ENCODE measurements around the gene ZNF792.
"Not testable (repeated sequence)": the region's sequence is repeated elsewhere in the genome, so short reads cannot be mapped to it uniquely, and the experiment has no call there.

ZNF792 gene

DNA sequence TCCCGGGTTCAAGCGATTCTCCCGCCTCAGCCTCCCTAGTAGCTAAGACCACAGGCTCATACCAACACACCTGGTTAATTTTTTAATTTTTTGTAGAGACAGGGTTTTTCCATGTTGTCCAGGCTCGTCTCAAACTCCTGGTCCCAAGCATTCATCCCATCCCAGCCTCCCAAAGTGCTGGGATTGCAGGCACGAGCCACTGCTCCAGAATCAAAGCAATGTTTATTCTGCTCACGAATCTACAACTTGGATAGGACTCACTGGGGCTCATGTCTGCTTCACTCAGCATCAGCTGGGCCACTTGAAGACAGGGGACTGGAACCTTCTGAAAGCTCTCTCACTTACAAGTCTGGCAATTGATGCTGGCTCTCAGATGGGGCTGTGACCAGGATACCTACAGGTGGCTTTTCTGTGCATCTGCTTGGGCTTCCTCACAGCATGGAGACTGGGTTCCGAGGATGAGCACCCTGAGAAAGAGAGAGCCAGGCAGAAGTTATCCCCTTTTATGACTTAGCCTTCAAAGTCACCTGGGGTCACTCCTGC is 8.2 kb upstream of the ZNF792 start:
- Histone ChIP-seq H3K36me3 (no peaks in the 10 kb centered on the region), H3K9ac (no peak overlapping the region), H4K20me1 (no peaks in the 10 kb centered on the region), H3K27me3 (no peaks in the 10 kb centered on the region), H3K4me1 (peaks cover 15% of the 10 kb centered on the region), H3K9me3 (peaks cover 51% of the 10 kb centered on the region), H3K27ac (no peak overlapping the region), H3K4me2 (no peak overlapping the region), H3K4me3 (no peak overlapping the region)
- no peak for TF ChIP-seq Cebpa-rat (IDR thresholded peaks at IDR 0.05)

DNA sequence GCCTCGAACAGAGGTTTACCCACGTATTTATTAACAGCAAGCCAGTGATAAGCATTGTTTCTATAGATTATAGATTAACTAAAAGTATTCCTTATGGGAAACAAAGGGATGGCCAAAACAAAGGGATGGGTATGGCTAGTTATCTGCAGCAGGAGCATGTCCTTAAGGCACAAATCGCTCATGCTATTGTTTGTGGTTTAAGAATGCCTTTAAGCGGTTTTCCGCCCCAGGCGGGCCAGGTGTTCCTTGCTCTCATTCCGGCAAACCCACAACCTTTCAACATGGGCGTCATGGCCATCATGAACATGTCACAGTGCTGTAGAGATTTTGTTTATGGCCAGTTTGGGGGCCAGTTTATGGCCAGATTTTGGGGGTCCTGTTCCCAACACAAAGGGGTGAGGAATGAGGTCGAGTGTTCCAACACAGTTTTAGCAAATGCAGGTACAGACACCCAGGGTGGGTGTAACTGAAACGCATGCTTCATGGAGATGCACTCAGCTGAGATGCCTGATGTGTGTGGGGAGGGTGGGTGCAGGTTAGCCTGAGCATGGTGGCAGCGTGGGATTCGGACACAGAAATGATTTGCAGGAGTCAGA is 6.3 kb upstream of the ZNF792 start:
- H3K27me3 ChIP-seq, H3K36me3 ChIP-seq, H3K4me3 ChIP-seq, H3K27ac ChIP-seq, H4K20me1 ChIP-seq, H3K9ac ChIP-seq, H3K4me2 ChIP-seq: not testable (repeated sequence)
- peaks cover 57% of the 10 kb centered on the region for H3K9me3 ChIP-seq
- H3K4me1 ChIP-seq, result peaks cover 15% of the 10 kb centered on the region

- TF ChIP-seq Cebpa-rat (IDR thresholded peaks at IDR 0.05), result no peak
- no peak overlapping the region for H3K9ac ChIP-seq
- no peaks in the 10 kb centered on the region for H3K27me3 ChIP-seq
- no peak overlapping the region for H3K4me3 ChIP-seq
- no peaks in the 10 kb centered on the region for H4K20me1 ChIP-seq
- peaks cover 15% of the 10 kb centered on the region for H3K4me1 ChIP-seq
- H3K27ac ChIP-seq, result no peak overlapping the region
- H3K9me3 ChIP-seq, result peaks cover 59% of the 10 kb centered on the region
- H3K36me3 ChIP-seq, result no peaks in the 10 kb centered on the region
- no peak overlapping the region for H3K4me2 ChIP-seq
Observed at GRCh38 chr19:34969721-34970120, 5.7 kb upstream of the ZNF792 start.

- Histone ChIP-seq H3K4me2 (no peak overlapping the region), H3K36me3 (no peaks in the 10 kb centered on the region), H3K9ac (no peak overlapping the region), H3K27ac (no peak overlapping the region), H3K4me3 (no peak overlapping the region), H3K4me1 (peaks cover 6% of the 10 kb centered on the region), H3K9me3 (peaks cover 63% of the 10 kb centered on the region), H4K20me1 (no peaks in the 10 kb centered on the region), H3K27me3 (no peaks in the 10 kb centered on the region)
- no peak for TF ChIP-seq Cebpa-rat (IDR thresholded peaks at IDR 0.05)
Observed at GRCh38 chr19:34967551-34967950, 3.5 kb upstream of the ZNF792 start.

- H3K27me3 ChIP-seq, H3K9ac ChIP-seq: not testable (repeated sequence)
- peaks cover 77% of the 10 kb centered on the region for H3K9me3 ChIP-seq
Observed at GRCh38 chr19:34965505-34965904, 1.5 kb upstream of the ZNF792 start.

DNA sequence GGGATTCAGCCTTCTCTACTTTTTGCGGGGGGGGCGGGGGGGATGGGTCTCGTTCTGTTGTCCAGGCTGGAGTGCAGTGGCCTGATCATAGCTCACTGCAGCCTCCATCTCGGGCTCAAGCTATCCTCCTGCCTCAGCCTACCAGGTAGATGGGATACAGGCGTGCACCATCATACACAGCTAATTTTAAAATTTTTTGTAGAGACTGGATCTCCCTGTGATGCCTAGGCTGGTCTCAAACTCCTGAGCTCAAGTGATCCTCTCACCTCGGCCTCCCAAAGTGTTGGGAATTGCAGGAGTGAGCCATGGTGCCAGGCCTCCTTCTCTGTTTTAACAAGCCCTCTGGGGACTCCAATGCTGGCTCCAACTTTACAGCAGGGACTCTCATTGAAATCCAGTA is 569 bp upstream of the ZNF792 start:
- H3K27me3 ChIP-seq, result 0 out of 2 replicates have a peak, but pooled peaks cover under 1% of the 10 kb centered on the region
- H3K27ac ChIP-seq, result no peak overlapping the region
- H3K9me3 ChIP-seq, result peaks cover 77% of the 10 kb centered on the region
- TF ChIP-seq Cebpa-rat (IDR thresholded peaks at IDR 0.05), result no peak
- H3K4me1 ChIP-seq, result peaks cover 16% of the 10 kb centered on the region
- H3K36me3 ChIP-seq, result peaks cover 27% of the 10 kb centered on the region
- H3K4me2 ChIP-seq, result peak overlapping the region; percentile 89; the same call in 1 of the 2 replicates
- H4K20me1 ChIP-seq, result no peaks in the 10 kb centered on the region
- H3K4me3 ChIP-seq, result 0 out of 2 replicates have a peak overlapping the region, but pooled peaks have one; percentile 92
- H3K9ac ChIP-seq, result no peak overlapping the region

More at GRCh38 chr19:34965505-34965904, 1.5 kb upstream of the ZNF792 start:
- H3K36me3 ChIP-seq, result peaks cover 18% of the 10 kb centered on the region
- not testable (repeated sequence) for H3K4me3 ChIP-seq, H3K27ac ChIP-seq, H3K4me2 ChIP-seq, H4K20me1 ChIP-seq
- H3K4me1 ChIP-seq, result peaks cover 16% of the 10 kb centered on the region

DNA sequence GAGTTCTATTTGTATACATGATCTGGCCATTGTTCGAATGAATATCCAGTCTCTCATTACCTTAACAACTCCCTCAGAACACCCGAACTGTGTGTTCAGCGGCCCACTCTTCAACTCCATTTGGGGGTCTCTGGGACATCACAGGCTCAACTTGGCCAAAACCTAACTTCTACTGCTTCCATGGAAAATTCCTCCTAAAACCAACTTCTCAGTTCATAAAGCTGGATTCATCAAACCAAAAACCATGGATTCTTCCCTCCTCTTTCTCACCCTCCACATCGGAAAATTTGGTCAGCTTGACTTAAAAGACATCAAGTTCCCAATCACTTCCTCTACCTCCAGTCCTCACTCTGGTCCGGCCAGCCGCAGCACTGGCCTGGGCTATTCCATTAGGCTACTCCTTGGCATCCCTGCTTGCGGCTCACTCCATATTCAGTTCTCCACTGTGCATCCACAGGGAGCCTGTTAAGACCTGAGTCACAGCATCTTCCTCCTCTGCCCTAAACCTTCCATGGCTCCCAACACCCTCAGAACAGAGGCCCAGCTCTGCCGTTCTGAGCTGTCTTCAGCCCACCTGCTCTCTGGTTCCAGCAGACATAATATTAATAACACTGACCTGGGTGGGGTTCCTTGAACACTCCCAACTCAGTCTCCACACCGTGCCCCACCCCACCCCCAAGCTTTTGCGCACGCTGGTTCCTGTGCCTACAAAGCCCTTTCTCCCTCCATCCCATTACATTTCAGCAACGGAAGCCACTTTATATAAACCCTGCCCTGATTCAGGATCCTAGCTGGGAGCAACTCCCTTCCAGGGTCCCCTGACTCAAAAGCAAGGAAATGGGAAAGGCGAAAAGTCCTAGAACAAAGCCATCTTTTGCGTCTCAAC is 1.1 kb downstream of the ZNF792 start:
- TF ChIP-seq Cebpa-rat (IDR thresholded peaks at IDR 0.05), result no peak

DNA sequence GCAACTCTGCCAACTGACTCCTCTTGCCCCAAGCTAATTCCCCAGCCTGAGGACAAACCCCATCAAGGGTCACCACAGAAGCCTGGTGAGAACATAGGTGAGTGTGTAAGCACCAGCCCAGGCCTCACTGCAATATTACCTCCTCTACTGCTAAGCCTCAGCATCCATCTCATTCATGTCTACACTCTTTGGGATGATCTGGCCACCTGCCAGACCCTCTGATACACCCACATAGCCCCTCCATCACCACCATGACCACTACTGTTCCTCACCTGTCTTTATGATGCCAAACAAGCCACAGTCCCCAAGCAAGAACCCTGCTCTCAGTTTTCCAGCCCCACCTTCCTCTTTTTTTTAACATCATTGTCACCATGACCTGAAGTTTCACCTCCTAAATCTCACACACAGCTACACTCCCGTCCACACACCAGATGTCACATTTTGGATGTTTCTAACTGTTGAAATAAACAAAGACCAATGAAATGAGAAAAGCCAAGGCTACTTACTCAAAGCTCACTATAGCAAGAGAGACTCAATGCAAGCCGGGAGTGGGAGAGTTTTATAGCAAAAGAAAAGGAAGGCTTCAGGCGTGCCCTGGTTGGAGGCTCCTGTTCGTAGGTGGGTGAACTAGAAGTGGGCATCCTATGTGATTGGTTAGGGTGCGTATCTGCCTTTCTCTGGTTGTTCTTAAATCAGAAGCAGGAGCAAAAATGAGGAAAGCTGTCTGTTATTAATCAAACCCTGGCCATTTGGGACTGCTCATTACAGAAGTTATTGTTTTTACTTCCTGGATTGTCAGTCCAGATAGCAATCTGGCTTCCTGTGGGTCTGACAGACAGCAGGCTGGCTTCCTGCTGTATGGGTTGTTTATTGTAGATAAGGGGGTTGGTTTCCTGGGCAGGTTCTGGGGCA is 2.0 kb downstream of the ZNF792 start:
- Histone ChIP-seq H4K20me1 (no peaks in the 10 kb centered on the region), H3K4me1 (peaks cover 16% of the 10 kb centered on the region), H3K9me3 (peaks cover 77% of the 10 kb centered on the region), H3K36me3 (peaks cover 53% of the 10 kb centered on the region), H3K9ac (peak overlapping the region; percentile 88; the same call in 1 of the 2 replicates), H3K4me2 (peak overlapping the region; percentile 89), H3K27me3 (0 out of 2 replicates have a peak, but pooled peaks cover 8% of the 10 kb centered on the region), H3K27ac (peak overlapping the region; percentile 88), H3K4me3 (peak overlapping the region; percentile 92)
- TF ChIP-seq Cebpa-rat (IDR thresholded peaks at IDR 0.05), result no peak

More for the DNA sequence above, 1.1 kb downstream of the ZNF792 start:
- Histone ChIP-seq H3K4me3 (peak overlapping the region; percentile 92), H3K9ac (peak overlapping the region; percentile 88), H3K27me3 (0 out of 2 replicates have a peak, but pooled peaks cover 8% of the 10 kb centered on the region), H4K20me1 (no peaks in the 10 kb centered on the region), H3K27ac (peak overlapping the region; percentile 88), H3K36me3 (peaks cover 44% of the 10 kb centered on the region), H3K4me1 (peaks cover 16% of the 10 kb centered on the region), H3K9me3 (peaks cover 77% of the 10 kb centered on the region), H3K4me2 (peak overlapping the region; percentile 89)

Measured in BLaER1 (cell line).